Effector memory CD4-positive, alpha-beta T cell (primary cell): ENCODE results near the gene ARMC3.

Source experiments
- DNase-seq, 3 donors: peaks; one replicate each; pipeline ENCODE4 v3.0.0-alpha.2; 2020
- H3K27ac ChIP-seq: 2 replicates; pipeline ENCODE4 v1.7.0; 2013; ENCODE audit warnings: mild to moderate bottlenecking, low read length, moderate library complexity; ENCODE audit not compliant: insufficient read depth, poor library complexity, severe bottlenecking
- H3K27me3 ChIP-seq: replicated peaks from 2 replicates; pipeline ENCODE4 v1.7.0; 2013; ENCODE audit warnings: mild to moderate bottlenecking, low read length; ENCODE audit not compliant: insufficient read depth, control insufficient read depth, poor library complexity, severe bottlenecking
- H3K36me3 ChIP-seq: 2 replicates; pipeline ENCODE4 v1.7.0; 2013; ENCODE audit warnings: mild to moderate bottlenecking, low read length, moderate library complexity; ENCODE audit not compliant: control insufficient read depth, insufficient read depth
- H3K4me1 ChIP-seq: 2 replicates; pipeline ENCODE4 v1.7.0; 2013; ENCODE audit warnings: low read length, mild to moderate bottlenecking; ENCODE audit not compliant: control insufficient read depth, insufficient read depth, poor library complexity, severe bottlenecking
- H3K4me3 ChIP-seq: 2 replicates; pipeline ENCODE4 v1.7.0; 2013; ENCODE audit warnings: low read length, low read depth, mild to moderate bottlenecking; ENCODE audit not compliant: insufficient read depth, poor library complexity, severe bottlenecking
- H3K9me3 ChIP-seq: 2 replicates; pipeline ENCODE4 v1.7.0; 2013; ENCODE audit warnings: mild to moderate bottlenecking, low read length, moderate library complexity; ENCODE audit not compliant: control insufficient read depth

ARMC3 gene

GRCh38 chr10:23037561-23037960, 109.7 kb downstream of the ARMC3 start:
- no peaks in the 10 kb centered on the region for H3K36me3 ChIP-seq
- no peak for DNase-seq
- no peak overlapping the region for H3K27ac ChIP-seq
- no peaks in the 10 kb centered on the region for H3K9me3 ChIP-seq
- no peaks in the 10 kb centered on the region for H3K4me1 ChIP-seq
- no peak overlapping the region for H3K4me3 ChIP-seq
- peaks cover 2% of the 10 kb centered on the region for H3K27me3 ChIP-seq

- H3K9me3 ChIP-seq, result no peaks in the 10 kb centered on the region
These were observed 110.3 kb downstream of the ARMC3 start for GRCh38 chr10:23038172-23038571.

GRCh38 chr10:23040002-23040401, 112.1 kb downstream of the ARMC3 start:
- H3K4me1 ChIP-seq, result no peaks in the 10 kb centered on the region
- no peak overlapping the region for H3K4me3 ChIP-seq
- peaks cover 2% of the 10 kb centered on the region for H3K27me3 ChIP-seq
- DNase-seq, result no peak
- no peak overlapping the region for H3K27ac ChIP-seq
- no peaks in the 10 kb centered on the region for H3K9me3 ChIP-seq
- no peaks in the 10 kb centered on the region for H3K36me3 ChIP-seq

More at GRCh38 chr10:23038172-23038571, 110.3 kb downstream of the ARMC3 start:
- no peaks in the 10 kb centered on the region for H3K4me1 ChIP-seq
- H3K27ac ChIP-seq, result no peak overlapping the region
- no peak overlapping the region for H3K4me3 ChIP-seq
- no peaks in the 10 kb centered on the region for H3K36me3 ChIP-seq
- H3K27me3 ChIP-seq, result peaks cover 2% of the 10 kb centered on the region
- DNase-seq, result no peak

GRCh38 chr10:23046027-23046426, 118.2 kb downstream of the ARMC3 start:
- H3K9me3 ChIP-seq, result no peaks in the 10 kb centered on the region
- no peaks in the 10 kb centered on the region for H3K36me3 ChIP-seq
- no peak for DNase-seq
- H3K27ac ChIP-seq, result no peak overlapping the region
- H3K27me3 ChIP-seq, result no peaks in the 10 kb centered on the region
- H3K4me3 ChIP-seq, result no peak overlapping the region
- no peaks in the 10 kb centered on the region for H3K4me1 ChIP-seq

- Histone ChIP-seq H3K27me3 (peaks cover 4% of the 10 kb centered on the region), H3K36me3 (no peaks in the 10 kb centered on the region), H3K4me1 (no peaks in the 10 kb centered on the region), H3K4me3 (no peak overlapping the region), H3K27ac (no peak overlapping the region), H3K9me3 (no peaks in the 10 kb centered on the region)
- DNase-seq, result no peak
These were observed 119.6 kb downstream of the ARMC3 start for GRCh38 chr10:23047201-23048050.

- no peaks in the 10 kb centered on the region for H3K9me3 ChIP-seq
- no peak for DNase-seq
- H3K36me3 ChIP-seq, result no peaks in the 10 kb centered on the region
- H3K4me1 ChIP-seq, result no peaks in the 10 kb centered on the region
- H3K4me3 ChIP-seq, result no peak overlapping the region
- H3K27ac ChIP-seq, result no peak overlapping the region
- peaks cover 4% of the 10 kb centered on the region for H3K27me3 ChIP-seq
These were observed 120.3 kb downstream of the ARMC3 start for GRCh38 chr10:23048191-23048590.

GRCh38 chr10:23051278-23051677, 123.4 kb downstream of the ARMC3 start:
- H3K27ac ChIP-seq, result no peak overlapping the region
- no peaks in the 10 kb centered on the region for H3K4me1 ChIP-seq
- H3K36me3 ChIP-seq, result no peaks in the 10 kb centered on the region
- H3K27me3 ChIP-seq, result peaks cover 4% of the 10 kb centered on the region
- no peak overlapping the region for H3K4me3 ChIP-seq
- H3K9me3 ChIP-seq, result no peaks in the 10 kb centered on the region
- DNase-seq, result no peak

GRCh38 chr10:23051855-23052331, 124.0 kb downstream of the ARMC3 start:
- Histone ChIP-seq H3K9me3 (no peaks in the 10 kb centered on the region), H3K4me1 (no peaks in the 10 kb centered on the region), H3K36me3 (no peaks in the 10 kb centered on the region), H3K4me3 (no peak overlapping the region), H3K27me3 (peaks cover 4% of the 10 kb centered on the region), H3K27ac (no peak overlapping the region)
- no peak for DNase-seq

GRCh38 chr10:23053036-23053435, 125.2 kb downstream of the ARMC3 start:
- no peaks in the 10 kb centered on the region for H3K4me1 ChIP-seq
- no peaks in the 10 kb centered on the region for H3K9me3 ChIP-seq
- no peaks in the 10 kb centered on the region for H3K36me3 ChIP-seq
- H3K27me3 ChIP-seq, result peaks cover 4% of the 10 kb centered on the region
- no peak for DNase-seq
- no peak overlapping the region for H3K27ac ChIP-seq
- H3K4me3 ChIP-seq, result no peak overlapping the region

GRCh38 chr10:23055424-23056185, 127.8 kb downstream of the ARMC3 start:
- Histone ChIP-seq H3K27ac (no peak overlapping the region), H3K9me3 (no peaks in the 10 kb centered on the region), H3K4me3 (no peak overlapping the region), H3K27me3 (peaks cover 4% of the 10 kb centered on the region), H3K4me1 (no peaks in the 10 kb centered on the region), H3K36me3 (no peaks in the 10 kb centered on the region)
- no peak for DNase-seq
